Head of caudate nucleus (tissue), 42 donors: ENCODE measurements around the gene RALGPS2.
"Not testable (repeated sequence)": the region's sequence is repeated elsewhere in the genome, so short reads cannot be mapped to it uniquely, and the experiment has no call there.

Source experiments
- DNase-seq, 42 donors: peaks; one replicate each; pipeline versions ENCODE4 v3.0.0 to v3.0.0-alpha.2; 2020 to 2021; ENCODE audit warnings: mixed read lengths in 7 of 42
- intact Hi-C: fragments of 100-400 bp; cut with DNase I; formaldehyde crosslinking; loops from one replicate; pipeline ENCODE4 v1.15.0; 2022

RALGPS2 gene

DNA sequence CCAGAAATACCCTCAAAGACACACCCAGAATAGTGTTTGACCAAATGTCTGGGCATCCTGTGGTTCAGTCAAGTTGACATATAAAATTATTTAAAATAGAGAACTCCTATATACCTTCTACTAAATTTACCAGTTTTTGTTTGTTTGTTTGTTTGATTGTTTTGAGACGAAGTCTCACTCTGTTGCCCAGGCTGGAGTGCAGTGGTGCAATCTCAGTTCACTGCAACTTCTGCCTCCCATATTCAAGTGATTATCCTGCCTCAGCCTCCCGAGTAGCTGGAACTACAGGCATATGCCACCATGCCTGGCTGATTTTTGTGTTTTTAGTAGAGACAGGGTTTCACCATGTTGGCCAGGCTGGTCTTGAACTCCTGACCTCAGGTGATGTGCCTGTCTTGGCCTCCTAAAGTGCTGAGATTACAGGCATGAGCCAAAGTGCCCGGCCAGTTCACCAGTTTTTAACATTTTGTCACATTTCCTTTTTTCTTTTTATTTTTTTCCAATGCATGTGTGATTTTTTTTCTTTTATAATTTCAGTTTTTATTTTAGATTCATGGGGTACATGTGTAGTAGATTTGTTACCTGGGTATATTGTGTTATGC, 29.7 kb downstream of the RALGPS2 start:
- intact Hi-C loops, DNase-seq: not testable (repeated sequence)

DNA sequence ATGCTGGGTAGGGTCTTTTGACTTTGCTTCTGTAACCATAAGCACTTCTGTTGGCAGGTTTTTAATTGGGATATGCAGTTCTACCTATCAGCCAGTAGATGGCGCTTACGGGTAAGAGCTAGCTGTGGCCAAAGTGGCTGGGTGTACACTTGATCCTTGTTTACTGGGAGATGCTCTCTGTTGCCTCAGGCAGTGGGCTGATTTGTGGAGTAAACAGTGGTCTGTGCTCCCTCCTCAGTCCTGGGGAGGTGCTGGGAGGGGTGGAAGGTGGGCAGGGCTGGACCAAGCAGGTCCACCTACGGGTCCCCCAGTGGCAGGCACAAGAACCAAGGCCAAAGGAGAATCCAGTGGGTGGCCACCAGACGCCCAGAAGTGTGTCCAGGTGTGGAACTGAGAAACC, 43.4 kb downstream of the RALGPS2 start:
- intact Hi-C loops, result loop anchor here (10.0 kb wide), 1 partner anchor 236 kb away; no protein-coding TSS in a partner anchor
- DNase-seq, result peak in 6 of 42 donors; percentile 10 to 35 (median 14)

DNA sequence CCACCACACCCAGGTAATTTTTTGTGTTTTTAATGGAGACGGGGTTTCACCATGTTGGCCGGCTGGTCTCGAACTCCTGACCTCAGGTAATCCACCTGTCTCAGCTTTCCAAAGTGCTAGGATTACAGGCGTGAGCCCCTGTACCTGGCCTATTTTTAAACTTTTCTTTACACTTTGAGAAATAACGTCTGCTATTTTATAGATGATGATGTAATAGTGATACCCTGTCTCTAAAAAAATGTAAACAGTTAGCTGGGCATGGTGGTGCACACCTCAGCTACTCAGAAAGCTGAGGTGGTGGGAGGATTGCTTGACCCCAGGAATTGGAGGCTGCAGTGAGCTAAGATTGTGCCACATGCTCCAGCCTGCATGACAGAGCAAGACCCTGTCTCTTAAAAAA, 47.9 kb downstream of the RALGPS2 start:
- DNase-seq, result no peak
- intact Hi-C loops, result no loop called here

DNA sequence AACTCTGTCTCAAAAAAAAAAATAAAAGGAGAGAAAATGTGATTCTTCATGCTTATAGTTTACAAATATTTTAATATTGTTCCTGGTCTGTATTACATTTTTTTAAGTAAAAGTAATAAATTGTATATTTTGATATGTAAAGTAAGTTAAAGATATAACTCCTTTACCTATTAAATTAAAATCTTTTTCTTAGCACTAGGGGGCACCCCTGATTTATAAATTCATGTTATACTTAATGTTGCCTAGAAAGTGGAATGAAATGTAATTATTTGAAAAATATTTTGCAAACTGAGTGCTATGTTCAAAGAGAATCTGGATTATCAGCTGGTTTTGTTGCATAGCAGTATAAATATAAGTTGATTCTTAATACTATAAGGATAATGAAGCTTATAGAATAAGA, 49.2 kb downstream of the RALGPS2 start:
- intact Hi-C loops, result no loop called here
- DNase-seq, result no peak

DNA sequence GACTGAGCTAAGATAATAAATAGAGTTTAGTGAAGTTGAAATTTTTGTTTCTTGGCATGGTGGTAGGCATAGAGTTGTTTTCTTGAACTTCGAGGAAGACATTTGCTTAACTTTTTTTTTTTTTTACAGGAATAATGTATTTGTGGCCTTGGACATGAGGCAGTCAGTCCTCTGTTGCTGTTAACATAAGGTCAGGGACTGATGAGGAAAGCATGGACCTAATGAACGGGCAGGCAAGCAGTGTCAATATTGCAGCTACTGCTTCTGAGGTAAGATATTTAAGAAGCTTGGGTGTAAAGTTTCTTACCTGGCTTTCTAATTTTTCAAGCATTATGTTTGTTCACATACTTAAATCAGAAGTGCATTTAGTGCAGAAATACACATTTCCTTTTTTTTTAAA, 51.5 kb downstream of the RALGPS2 start:
- no peak for DNase-seq
- intact Hi-C loops, result no loop called here

DNA sequence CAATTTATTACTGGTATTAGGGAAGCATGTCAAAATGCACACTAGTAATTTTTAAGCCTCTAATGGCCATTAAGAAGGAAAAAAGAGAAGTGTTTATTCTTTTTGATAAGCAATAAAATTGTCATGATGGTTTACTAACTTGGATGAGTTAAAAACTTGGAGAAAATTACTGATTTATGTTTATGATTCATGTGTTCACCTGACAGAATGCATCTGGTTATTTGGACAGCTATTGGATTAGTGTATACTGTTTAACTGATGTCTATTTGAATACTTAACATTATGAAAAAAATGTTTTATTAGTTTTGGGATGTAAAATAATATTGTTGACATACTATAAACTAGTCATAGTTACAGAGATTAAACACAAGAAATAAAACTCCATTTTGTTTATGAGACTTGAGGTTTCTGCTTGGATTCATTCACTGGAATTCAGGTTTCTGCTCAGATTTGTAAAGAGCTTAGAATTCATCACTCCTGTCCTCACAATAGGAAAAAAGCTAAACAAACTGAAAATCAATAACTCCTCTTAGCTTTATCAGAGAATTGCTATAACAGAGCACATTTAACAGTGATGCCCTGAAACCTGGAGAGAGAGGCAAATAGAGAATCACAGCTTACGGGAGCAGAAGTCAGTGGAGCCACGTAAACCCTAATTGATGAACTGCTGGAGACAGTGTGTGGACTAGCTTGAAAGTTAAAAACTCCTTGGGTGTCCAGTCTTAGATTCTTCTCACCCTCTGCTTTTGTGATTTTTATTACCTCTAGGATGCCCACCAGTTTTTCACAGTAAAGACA, 56.7 kb downstream of the RALGPS2 start:
- DNase-seq, result no peak
- intact Hi-C loops, result no loop called here

DNA sequence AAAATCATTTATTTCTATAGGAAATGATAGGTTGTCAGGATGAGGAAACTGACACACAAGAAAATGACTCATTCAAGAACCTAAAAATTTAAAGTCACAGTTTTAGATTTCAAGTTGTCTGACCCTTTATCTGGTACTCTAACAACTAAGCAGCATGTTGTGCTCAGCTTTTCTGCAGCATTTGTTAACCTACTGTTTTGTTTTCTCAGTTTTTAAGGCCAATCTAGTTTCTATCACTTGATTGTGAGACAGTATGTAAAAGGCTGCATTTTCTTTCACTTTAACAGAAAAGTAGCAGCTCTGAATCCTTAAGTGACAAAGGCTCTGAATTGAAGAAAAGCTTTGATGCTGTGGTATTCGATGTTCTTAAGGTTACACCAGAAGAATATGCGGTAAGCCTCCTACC, 59.1 kb downstream of the RALGPS2 start:
- DNase-seq, result no peak
- intact Hi-C loops, result no loop called here

DNA sequence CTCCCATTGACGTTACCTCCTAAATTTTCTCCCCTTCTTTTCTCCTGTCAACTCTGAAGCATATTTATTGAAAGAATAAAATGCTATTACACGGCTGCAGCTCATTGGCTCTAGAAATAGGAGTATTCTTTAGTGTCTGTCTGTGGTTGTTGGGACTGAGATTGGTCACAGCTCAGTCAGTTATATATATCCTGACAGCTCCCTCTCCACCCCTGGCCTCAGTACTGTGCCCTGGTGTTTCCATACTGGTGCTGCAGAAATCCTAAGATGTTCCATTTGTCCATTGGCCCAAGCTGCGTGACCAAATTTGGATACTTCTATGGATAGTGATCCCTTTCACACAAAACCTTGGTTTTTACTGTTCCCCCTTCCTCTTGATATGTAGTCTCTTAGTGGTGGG, 67.3 kb downstream of the RALGPS2 start:
- DNase-seq, result no peak
- intact Hi-C loops, result no loop called here

DNA sequence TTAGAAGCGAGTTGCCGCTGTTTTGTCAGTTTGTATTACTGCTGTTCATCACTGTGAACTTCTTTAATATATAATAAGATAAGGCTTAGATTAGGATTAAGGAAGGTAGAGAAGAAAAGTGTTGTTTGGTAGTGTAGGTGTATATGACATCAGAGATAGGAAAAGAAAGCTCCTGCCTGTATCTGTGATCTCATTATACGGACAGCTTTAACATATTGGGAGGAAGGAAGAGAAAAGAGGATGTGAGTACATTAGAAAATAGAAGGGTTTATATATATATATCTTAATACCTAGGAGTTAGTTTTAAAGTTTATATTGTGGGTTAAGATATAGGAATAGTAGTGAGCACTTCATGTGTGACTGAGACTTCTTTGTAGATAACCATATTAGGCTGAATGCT, 71.0 kb downstream of the RALGPS2 start:
- DNase-seq, result no peak
- intact Hi-C loops, result no loop called here

DNA sequence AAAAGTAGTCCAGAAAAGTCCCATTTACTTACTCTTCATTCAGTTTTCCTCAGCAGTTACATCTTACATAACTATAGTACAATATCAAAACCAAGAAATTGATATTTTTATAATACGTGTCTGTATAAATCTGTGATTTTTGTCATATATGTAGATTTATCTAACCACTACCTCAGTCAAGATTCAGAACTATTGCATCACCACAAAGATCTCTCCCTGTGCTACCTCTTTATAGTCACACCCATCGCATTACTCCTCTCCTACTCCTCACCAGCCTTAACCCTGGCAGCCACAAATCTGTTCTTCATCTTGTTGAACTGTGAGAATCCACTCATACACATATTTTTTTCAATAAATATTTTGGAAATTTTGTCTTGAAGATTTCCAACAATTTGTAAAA, 72.5 kb downstream of the RALGPS2 start:
- intact Hi-C loops, result no loop called here
- DNase-seq, result no peak

DNA sequence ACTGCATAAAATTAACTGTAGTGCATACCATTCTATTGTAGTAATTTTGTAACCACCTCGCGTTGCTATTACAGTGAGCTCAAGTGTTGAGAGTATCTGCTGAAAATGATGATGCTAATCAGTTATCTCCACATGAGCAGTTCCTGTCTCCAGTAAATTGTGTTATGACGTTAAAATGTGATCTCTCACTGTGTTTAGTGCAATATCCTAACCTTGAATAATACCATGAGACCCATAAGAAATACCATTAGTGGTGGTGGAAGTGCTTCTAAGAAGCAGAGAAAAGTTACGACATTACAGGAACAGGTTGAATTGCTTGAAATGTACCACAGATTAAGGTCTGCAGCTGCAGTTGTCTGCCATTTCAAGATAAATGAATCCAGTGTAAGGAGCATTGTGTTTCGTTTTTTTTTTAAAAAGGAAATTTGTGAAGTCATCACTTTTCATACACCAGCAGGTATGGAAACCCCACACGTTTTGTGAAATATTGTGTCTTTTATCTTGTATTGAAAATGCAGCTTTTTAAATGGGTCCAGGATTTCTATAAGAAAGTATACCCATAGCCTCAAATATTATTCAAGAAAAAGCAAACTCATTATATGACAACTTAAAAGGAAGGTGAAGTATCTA, 73.3 kb downstream of the RALGPS2 start:
- DNase-seq, result no peak
- intact Hi-C loops, result no loop called here

DNA sequence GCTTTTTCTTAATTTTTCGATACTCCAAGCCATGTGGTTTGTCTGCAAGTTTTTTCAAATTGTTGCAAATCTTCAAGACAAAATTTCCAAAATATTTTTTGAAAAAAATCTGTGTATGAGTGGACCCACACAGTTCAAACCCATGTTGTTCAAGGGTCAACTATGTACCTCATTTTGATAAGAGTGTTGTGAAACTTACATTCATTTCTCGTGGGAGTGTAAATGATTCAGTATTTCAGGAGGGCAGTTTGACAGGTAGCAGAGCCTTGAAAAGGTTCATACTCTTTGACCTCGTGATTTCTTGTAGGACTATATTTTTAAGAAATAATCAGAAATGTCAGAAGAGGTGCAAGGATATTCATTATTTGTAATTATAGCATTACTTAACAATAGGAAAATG, 77.8 kb downstream of the RALGPS2 start:
- intact Hi-C loops, result no loop called here
- no peak for DNase-seq

DNA sequence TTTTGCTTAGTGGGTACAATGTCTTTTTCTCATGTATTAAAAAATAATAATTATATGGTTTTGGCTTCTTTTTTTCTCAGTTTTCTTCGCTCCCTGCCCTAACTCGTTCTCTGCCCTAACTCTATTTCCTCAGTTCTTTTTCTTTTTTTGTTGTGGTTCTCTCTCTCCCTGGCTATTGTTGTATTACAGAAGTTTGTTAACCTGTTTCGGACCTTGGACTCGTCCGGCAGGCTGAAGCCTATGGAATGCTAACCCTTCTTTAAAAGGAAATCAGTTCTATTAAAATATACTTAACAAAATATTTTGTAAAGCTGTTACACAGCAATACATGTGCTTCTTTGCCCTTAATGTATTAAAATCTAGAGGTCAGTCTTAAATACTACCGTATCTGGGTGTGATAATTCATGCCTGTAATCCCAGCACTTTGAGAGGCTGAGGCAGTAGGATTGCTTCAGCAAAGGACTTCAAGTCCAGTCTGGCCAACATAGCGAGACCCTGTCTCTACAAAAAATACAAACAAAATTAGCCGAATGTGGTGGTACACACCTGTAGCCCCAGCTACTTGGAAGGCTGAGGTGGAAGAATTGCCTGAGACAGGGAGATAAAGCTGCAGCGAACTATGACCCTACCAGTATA, 81.7 kb downstream of the RALGPS2 start:
- intact Hi-C loops, result no loop called here
- DNase-seq, result no peak

DNA sequence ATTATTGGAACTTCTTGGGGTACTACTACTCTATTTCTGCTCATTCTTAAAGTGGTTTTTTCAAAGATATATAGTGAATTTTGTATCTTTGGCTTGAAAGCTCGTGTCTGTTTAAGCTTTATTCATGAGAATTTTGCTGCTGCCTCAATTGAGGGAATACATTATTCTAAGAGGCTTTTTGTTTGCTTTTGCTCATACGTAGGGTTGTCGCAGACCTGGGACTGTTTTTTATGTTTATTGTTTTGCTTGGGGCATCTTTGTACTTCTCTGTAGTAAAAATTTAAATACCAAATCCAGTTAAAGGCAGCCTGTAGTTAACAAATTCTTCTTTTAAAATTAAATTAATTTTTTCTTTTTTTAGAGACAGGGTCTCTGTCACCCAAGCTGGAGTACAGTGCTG, 83.5 kb downstream of the RALGPS2 start:
- no peak for DNase-seq
- intact Hi-C loops, result no loop called here

DNA sequence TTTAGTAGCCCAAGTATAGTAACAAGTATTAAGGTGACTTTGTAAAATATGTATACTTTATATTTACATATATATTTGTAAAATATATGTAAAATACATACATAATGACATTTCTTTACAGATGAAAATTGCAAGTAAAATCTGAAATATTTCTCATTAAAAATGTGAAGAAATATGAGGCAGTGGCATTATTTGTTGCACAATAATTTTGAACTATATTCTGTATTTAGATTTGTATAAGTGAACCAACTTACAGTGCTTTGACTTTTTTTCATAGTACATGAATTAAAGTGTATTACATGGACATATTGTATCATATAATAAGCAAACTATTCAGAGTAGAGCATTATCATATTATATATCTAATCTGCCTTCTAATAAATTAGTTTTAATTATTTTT, 85.5 kb downstream of the RALGPS2 start:
- no peak for DNase-seq
- intact Hi-C loops, result no loop called here

DNA sequence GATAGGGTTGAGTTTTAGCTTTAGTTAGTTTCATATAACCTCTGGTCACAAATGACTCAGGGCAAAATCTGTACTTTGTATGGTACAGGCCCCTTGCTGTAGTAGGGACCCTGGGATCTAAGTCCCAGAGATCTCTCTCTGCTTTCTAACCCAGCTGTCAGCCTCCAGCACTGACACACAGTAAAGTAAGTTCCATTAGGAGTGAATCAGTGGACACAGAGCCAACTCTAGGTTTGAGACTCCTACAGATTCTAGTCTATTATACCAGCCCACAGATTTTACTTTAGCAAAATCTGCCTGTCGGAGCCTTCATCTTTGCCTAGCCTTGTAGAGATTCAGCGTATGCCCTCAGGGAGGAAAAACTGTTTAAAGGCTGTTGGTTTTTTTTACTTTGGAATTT, 93.4 kb downstream of the RALGPS2 start:
- intact Hi-C loops, result no loop called here

DNA sequence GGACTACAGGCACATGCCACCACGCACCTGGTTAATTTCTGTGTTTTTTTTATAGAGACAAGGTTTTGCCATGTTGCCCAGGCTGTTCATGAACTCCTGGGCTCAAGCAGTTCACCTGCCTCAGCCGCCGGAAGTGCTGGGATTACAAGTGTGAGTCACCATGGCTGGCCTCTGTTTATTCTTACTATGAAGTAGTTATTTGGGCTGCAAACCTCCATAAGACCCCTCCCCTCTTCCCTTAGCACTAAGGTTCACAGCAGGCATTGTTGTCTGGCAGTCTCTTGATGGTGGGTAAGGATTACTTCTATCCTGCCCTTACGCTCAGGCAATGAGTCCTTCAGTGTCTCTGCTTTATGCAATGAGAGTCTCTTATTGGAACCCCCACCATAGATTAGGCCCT, 94.1 kb downstream of the RALGPS2 start:
- DNase-seq, result no peak
- intact Hi-C loops, result no loop called here

More for the DNA sequence above, 93.4 kb downstream of the RALGPS2 start:
- no peak for DNase-seq

DNA sequence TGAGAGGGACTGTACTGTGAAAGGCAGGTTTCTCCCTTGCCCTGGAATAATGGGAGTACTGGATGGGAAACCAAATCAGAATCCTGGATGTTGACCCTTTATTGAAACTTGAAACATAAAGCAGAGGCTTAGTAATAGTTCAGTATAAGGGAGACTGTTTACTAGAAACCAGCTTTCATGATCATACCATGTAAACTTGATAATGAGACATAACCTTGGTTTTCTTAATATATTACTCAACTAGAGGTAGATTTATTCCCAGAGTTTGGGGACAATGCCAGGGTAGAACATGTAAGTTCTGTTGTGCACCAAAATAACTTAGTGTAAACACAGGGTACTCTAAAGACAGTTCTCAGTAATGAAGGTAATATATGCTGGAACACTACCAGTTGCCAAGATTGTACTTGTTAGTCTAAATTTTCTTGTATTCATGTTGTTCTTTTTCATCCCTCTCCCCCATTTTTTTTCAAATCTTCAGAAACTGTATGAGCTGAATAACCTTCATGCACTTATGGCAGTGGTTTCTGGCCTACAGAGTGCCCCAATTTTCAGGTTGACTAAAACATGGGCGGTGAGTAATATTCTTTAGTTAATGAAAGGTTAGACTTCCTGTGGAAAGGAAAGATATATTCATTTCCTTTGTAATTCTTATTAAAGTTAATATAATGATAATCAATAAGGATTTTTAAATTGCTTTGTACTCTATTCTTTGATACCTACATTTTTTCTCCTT, 96.3 kb downstream of the RALGPS2 start:
- DNase-seq, result no peak
- intact Hi-C loops, result no loop called here

DNA sequence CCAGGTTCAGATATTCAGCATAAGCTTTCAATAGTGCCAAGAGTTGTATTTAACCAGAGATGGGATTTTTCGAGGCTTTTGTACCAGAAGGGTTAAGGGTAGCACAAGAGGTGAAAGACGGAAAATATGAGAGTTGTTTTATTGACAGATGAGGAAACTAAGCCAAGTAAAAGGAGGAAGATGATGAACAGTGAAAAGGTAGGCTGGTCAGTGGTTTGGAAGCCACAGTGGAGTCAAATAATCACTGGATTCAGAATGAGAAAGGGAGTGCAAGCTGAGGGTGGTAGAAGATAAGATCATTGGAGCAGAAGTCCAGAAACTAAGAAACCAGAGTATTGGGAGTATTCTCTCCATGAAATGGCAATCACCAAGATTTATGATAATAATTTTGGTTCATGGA, 100.1 kb downstream of the RALGPS2 start:
- intact Hi-C loops, result no loop called here
- DNase-seq, result no peak
